ENCODE data around the gene MIPOL1. TPM values are rescaled to one million over a fixed set of nuclear protein-coding genes. Genes with fewer than 3 reads are reported as not detected.

The MIPOL1 gene
- total and polyA plus RNA-seq, 2 of the 4 experiments (the other 2 are of a cell fraction) = 2.7 to 5.9 TPM

DNA sequence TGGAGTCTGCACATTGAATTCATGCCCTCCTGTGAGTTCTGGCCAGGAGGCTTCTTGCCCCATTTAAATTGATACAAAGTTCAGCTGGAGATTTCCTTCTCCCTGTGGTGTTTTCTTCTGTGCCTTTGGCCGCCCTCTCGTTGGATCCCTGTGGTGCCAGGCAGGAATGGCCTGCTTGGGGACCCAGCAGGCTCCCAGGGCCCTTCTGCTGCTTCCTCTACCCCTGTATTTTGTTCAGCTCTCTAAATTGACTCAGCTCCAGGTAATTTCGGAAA is 200.1 kb downstream of the MIPOL1 start:
- Histone ChIP-seq H2AK5ac (ENCODE audit: low read depth, low read length) (no peak overlapping the region), H3K4me2 (ENCODE audit: low read depth, low read length) (no peak overlapping the region), H2AFZ (replicated peaks; ENCODE audit: low read length, poor library complexity) (no peak overlapping the region), H2BK120ac (ENCODE audit: low read depth, low read length) (no peak overlapping the region), H3K4ac (ENCODE audit: low read depth, low read length) (no peak overlapping the region), H4K20me1 (ENCODE audit: insufficient read depth, low read length) (no peaks in the 10 kb centered on the region), H3K4me3 (ENCODE audit: insufficient read depth, low read depth, low read length) (no peak overlapping the region), H3K27me3 (ENCODE audit: control insufficient read depth, insufficient read depth, low read length) (no peaks in the 10 kb centered on the region), H2BK15ac (ENCODE audit: low read depth, low read length) (no peak overlapping the region), H2BK5ac (ENCODE audit: low read depth, low read length, poor library complexity, severe bottlenecking) (no peak overlapping the region), H4K91ac (ENCODE audit: insufficient read depth, low read depth, low read length) (no peak overlapping the region), H3K27ac (ENCODE audit: insufficient read depth, low read length) (no peak overlapping the region), H3K23ac (ENCODE audit: low read depth, low read length) (no peak overlapping the region), H3K9me3 (ENCODE audit: control insufficient read depth, insufficient read depth, low read length) (no peaks in the 10 kb centered on the region), H3K56ac (ENCODE audit: extremely low read depth, insufficient read depth, low read length) (no peak overlapping the region), H3K18ac (ENCODE audit: low read depth, low read length) (no peak overlapping the region), H2AK9ac (replicated peaks; ENCODE audit: low read depth, low read length, poor library complexity) (no peak overlapping the region), H4K8ac (ENCODE audit: low read depth in 2 of 2, low read length in 2 of 2) (no peak overlapping the region), H3K9ac (ENCODE audit: low read depth, low read length) (no peak overlapping the region), H3K36me3 (ENCODE audit: control insufficient read depth, insufficient read depth, low read length) (no peaks in the 10 kb centered on the region), H4K5ac (ENCODE audit: low read depth, low read length) (no peak overlapping the region), H3K79me1 (ENCODE audit: low read depth in 1 of 2, low read length in 2 of 2) (no peaks in the 10 kb centered on the region), H2BK20ac (ENCODE audit: low read depth, low read length) (no peak overlapping the region), H3K4me1 (ENCODE audit: control insufficient read depth, insufficient read depth, low read length) (no peaks in the 10 kb centered on the region), H3K14ac (replicated peaks; ENCODE audit: low read depth, low read length) (no peak overlapping the region), H3K9me1 (ENCODE audit: insufficient read depth, low read length) (no peaks in the 10 kb centered on the region)
- in situ Hi-C loops (cut with MboI; ENCODE audit: low sequenced_read_pairs) (no loop called here), intact Hi-C loops (cut with micrococcal nuclease) (no loop called here), dilution Hi-C loops (cut with HindIII; ENCODE audit: low sequenced_read_pairs, unreplicated experiment) (no loop called here)
- CTCF ChIA-PET = no interaction called here
- no TSS peak for BruUV-seq (replicated peaks)
- ATAC-seq (ENCODE audit: low read depth) (no peak), DNase-seq (no peak)
- WGBS, 2 experiments (ENCODE audit: extremely low coverage in 2 of 2, insufficient read length in 1 of 2) = no CpG with 5 or more reads among the region's 3 CpGs
- TF ChIP-seq FOS (IDR thresholded peaks at IDR 0.05; ENCODE audit: low read depth, low read length) = no peak
- TF ChIP-seq NFE2L2 (IDR thresholded peaks at IDR 0.05; ENCODE audit: low read depth, low read length) = no peak
- TF ChIP-seq, protein P1, sequence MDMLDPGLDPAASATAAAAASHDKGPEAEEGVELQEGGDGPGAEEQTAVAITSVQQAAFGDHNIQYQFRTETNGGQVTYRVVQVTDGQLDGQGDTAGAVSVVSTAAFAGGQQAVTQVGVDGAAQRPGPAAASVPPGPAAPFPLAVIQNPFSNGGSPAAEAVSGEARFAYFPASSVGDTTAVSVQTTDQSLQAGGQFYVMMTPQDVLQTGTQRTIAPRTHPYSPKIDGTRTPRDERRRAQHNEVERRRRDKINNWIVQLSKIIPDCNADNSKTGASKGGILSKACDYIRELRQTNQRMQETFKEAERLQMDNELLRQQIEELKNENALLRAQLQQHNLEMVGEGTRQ (IDR thresholded peaks at IDR 0.05; ENCODE audit: low read depth, low read length) = no peak
- no peak for TF ChIP-seq MAZ (IDR thresholded peaks at IDR 0.05; ENCODE audit: borderline replicate concordance, low read depth, low read length)
- no peak for TF ChIP-seq CHD1 (IDR thresholded peaks at IDR 0.05; ENCODE audit: low read depth, low read length)
- POLR2A ChIA-PET (ENCODE audit: unreplicated experiment) = no interaction called here
